GM12878 (cell line): ENCODE results near the gene SKIDA1. TPM values are rescaled to one million over a fixed set of nuclear protein-coding genes. Genes with fewer than 3 reads are reported as not detected.
"Not testable (repeated sequence)": the region's sequence is repeated elsewhere in the genome, so short reads cannot be mapped to it uniquely, and the experiment has no call there.

Experiments used
- ATAC-seq: fragments of 200-7000 bp; cut with Tn5 transposase; 3 replicates; pipeline ENCODE4 v1.9.1; 2020; ENCODE audit warnings: mild to moderate bottlenecking, moderate library complexity
- BruUV-seq: library from RNA; stranded (reverse); fragments of 400-500 nt; replicated peaks from 2 replicates; lab custom pipeline; 2021; lab: Mats Ljungman, UMichigan
- CTCF ChIA-PET: fragments of 300-600 bp; sonication (Branson Sonifier 250); formaldehyde crosslinking; extraction: SDS; loops from one replicate; lab custom pipeline; 2021; ENCODE audit warnings: inconsistent platforms; lab: Yijun Ruan, JAX
- POLR2A ChIA-PET: fragments of 350-600 bp; formaldehyde crosslinking; extraction: SDS; loops from one replicate; lab custom pipeline; 2021; ENCODE audit warnings: inconsistent platforms; lab: Charles Lee
- RAD21 ChIA-PET: fragments of 300-600 bp; sonication (Branson Sonifier 250); formaldehyde crosslinking; loops from one replicate; lab custom pipeline; 2023; ENCODE audit warnings: antibody characterized with exemption; ENCODE audit not compliant: unreplicated experiment; lab: Charles Lee
- SMC1A ChIA-PET: fragments of 300-600 bp; sonication (Branson Sonifier 250); formaldehyde crosslinking; loops from one replicate; lab custom pipeline; 2023; ENCODE audit not compliant: unreplicated experiment, uncharacterized antibody; lab: Charles Lee
- DNase-seq: peaks from one replicate; pipeline ENCODE4 v3.0.0-alpha.2; 2011; ENCODE audit warnings: low read depth, low spot score
- FAIRE-seq: peaks from 3 replicates; lab custom pipeline; 2011; peaks lifted over from hg19 to GRCh38; lab: Jason Lieb, UNC
- H2AFZ ChIP-seq: 2 replicates; pipeline ENCODE4 v1.6.0; 2011; ENCODE audit warnings: low read depth, low read length, control low read depth; ENCODE audit not compliant: control insufficient read depth
- H3K27ac ChIP-seq: 2 replicates; pipeline ENCODE4 v1.5.1; 2011; ENCODE audit warnings: control low read depth; ENCODE audit not compliant: control insufficient read depth, insufficient read depth
- H3K27me3 ChIP-seq, 2 experiments: replicated peaks in 1 of 2; 2 replicates each; pipeline versions ENCODE4 v1.6.0 to v1.6.1; 2011; ENCODE audit warnings: low read length in 1 of 2; ENCODE audit not compliant: control insufficient read depth in 2 of 2, insufficient read depth in 2 of 2
- H3K36me3 ChIP-seq, 2 experiments: 2 replicates each; pipeline ENCODE4 v1.5.1; 2011; ENCODE audit warnings: low read length in 1 of 2; ENCODE audit not compliant: control insufficient read depth in 2 of 2, insufficient read depth in 2 of 2
- H3K4me1 ChIP-seq: 2 replicates; pipeline ENCODE4 v1.6.1; 2011; ENCODE audit warnings: mild to moderate bottlenecking, low read length, moderate library complexity, mixed read lengths; ENCODE audit not compliant: control insufficient read depth, insufficient read depth
- H3K4me2 ChIP-seq: 2 replicates; pipeline ENCODE4 v1.6.0; 2011; ENCODE audit warnings: control low read depth; ENCODE audit not compliant: control insufficient read depth, insufficient read depth
- H3K4me3 ChIP-seq: fragments of 200-600 bp; sonication (generic); 2 replicates; pipeline ENCODE4 v1.5.1; 2016
- H3K79me2 ChIP-seq: 2 replicates; pipeline ENCODE4 v1.6.0; 2011; ENCODE audit warnings: low read length; ENCODE audit not compliant: control insufficient read depth, insufficient read depth
- H3K9ac ChIP-seq: 2 replicates; pipeline ENCODE4 v1.8.0; 2011; ENCODE audit warnings: low read length, control low read depth, mixed read lengths; ENCODE audit not compliant: control insufficient read depth, insufficient read depth
- H3K9me3 ChIP-seq: replicated peaks from 3 replicates; pipeline ENCODE4 v1.5.1; 2011; ENCODE audit warnings: mild to moderate bottlenecking, low read length; ENCODE audit not compliant: control insufficient read depth, insufficient read depth
- H4K20me1 ChIP-seq: 2 replicates; pipeline ENCODE4 v1.6.0; 2011; ENCODE audit not compliant: control insufficient read depth, insufficient read depth
- HDAC6 ChIP-seq: fragments of 200-600 bp; sonication (generic); IDR thresholded peaks from one replicate; pipeline ENCODE4 v1.8.0; 2017; ENCODE audit warnings: antibody characterized with exemption; ENCODE audit not compliant: unreplicated experiment
- WGBS: methylation state at CpG from one replicate; pipeline ENCODE4 v1.1.6; 2016; ENCODE audit warnings: low lambda C conversion rate; ENCODE audit not compliant: insufficient replicate concordance, insufficient coverage; ENCODE audit errors: missing lambda C conversion rate; 5-methylcytosine and 5-hydroxymethylcytosine counted together
- in situ Hi-C: fragments of 300-500 bp; cut with MboI; formaldehyde crosslinking; loops from 9 replicates; pipeline ENCODE4 v1.14.3; 2018; ENCODE audit warnings: mixed read lengths
- intact Hi-C: fragments of 100-400 bp; cut with micrococcal nuclease; formaldehyde crosslinking; loops from one replicate; pipeline ENCODE4 v1.14.2; 2022; ENCODE audit not compliant: unreplicated experiment
- polyA plus RNA-seq, 11 experiments: library from polyadenylated mRNA; depleted of rRNA in 4 of 11; unstranded in 6 of 11; stranded (reverse) in 5 of 11; fragments of >200 nt; fragmentation: Nextera tagmentation in 4 of 11; fragmentation: Illumina TruSeq in 1 of 11; extraction: Ambion mirVana in 4 of 11; extraction: Trizol in 1 of 11; gene quantifications; 1 replicate in 1 of 11; 2 replicates in 10 of 11; pipeline versions ENCODE4 v1.2.1 to v1.2.3, GENCODE V29; 2011 to 2016; ENCODE audit warnings: inconsistent platforms in 2 of 11, missing spikeins in 2 of 11, low read depth in 1 of 11
- total RNA-seq, 4 experiments: library from RNA; depleted of rRNA in 3 of 4; stranded (reverse); fragments of >200 nt in 3 of 4; fragmentation: Illumina TruSeq in 1 of 4; extraction: Trizol in 1 of 4; gene quantifications; 2 replicates each; pipeline versions ENCODE4 v1.2.1 to v1.2.3, GENCODE V29; 2013 to 2021
- TF ChIP-seq, protein P1 (sequence below): fragments of 450-650 bp; formaldehyde crosslinking; IDR thresholded peaks from 2 replicates; pipeline ENCODE4 v1.4.0; 2022; ENCODE audit warnings: mild to moderate bottlenecking, moderate library complexity

SKIDA1 gene
- total and polyA plus RNA-seq, 10 of the 15 experiments (the other 5 are each of a cell fraction or from before 2014, with no cell fraction given): 0.05 to 0.90 (median 0.28) TPM

DNA sequence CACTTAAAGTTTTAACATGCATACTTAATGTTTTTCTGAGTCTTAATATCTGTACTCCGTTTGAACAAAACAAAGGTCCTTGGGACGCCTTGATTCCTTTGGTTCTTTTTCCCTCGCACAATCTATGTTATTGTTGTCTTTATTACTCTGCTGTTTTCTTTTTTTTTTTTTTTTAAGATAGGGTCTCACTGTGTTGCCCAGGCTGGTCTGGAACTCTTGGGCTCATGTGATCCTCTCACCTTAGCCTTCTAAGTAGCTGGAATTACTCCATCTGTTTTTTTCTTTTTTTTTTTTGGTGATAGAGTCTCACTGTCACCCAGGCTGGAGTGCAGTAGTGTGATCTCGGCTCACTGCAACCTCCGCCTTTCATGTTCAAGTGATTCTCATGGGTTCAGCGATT lies 21.8 kb upstream of the SKIDA1 start (continued):
- TF ChIP-seq, protein P1, sequence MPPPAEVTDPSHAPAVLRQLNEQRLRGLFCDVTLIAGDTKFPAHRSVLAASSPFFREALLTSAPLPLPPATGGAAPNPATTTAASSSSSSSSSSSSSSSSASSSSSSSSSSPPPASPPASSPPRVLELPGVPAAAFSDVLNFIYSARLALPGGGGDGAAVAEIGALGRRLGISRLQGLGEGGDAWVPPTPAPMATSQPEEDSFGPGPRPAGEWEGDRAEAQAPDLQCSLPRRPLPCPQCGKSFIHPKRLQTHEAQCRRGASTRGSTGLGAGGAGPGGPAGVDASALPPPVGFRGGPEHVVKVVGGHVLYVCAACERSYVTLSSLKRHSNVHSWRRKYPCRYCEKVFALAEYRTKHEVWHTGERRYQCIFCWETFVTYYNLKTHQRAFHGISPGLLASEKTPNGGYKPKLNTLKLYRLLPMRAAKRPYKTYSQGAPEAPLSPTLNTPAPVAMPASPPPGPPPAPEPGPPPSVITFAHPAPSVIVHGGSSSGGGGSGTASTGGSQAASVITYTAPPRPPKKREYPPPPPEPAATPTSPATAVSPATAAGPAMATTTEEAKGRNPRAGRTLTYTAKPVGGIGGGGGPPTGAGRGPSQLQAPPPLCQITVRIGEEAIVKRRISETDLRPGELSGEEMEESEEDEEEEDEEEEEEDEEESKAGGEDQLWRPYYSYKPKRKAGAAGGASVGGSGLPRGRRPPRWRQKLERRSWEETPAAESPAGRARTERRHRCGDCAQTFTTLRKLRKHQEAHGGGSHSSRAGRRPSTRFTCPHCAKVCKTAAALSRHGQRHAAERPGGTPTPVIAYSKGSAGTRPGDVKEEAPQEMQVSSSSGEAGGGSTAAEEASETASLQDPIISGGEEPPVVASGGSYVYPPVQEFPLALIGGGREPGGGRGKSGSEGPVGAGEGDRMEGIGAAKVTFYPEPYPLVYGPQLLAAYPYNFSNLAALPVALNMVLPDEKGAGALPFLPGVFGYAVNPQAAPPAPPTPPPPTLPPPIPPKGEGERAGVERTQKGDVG (CRISPR knock-in tag): no peak
- no peak for TF ChIP-seq HDAC6

DNA sequence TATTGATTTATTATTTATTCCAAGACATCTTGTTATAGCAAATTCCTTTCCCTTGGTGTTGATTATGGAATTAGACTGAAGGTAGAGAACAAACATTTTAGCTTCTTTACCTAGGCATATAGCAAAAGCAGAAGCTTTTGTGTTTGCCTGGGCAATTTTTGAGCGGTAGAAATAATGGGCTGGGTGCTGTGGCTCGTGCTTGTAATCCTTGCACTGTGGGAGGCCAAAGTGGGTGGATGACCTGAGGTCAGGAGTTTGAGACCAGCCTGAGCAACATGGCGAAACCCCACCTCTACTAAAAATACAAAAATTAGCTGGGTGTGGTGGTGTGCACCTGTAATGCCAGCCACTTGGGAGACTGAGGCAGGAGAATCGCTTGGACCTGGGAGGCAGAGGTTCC lies 15.2 kb upstream of the SKIDA1 start:
- in situ Hi-C loops, H3K4me1 ChIP-seq, ATAC-seq, RAD21 ChIA-PET, H3K9me3 ChIP-seq, intact Hi-C loops, DNase-seq, FAIRE-seq, H3K27me3 ChIP-seq, H3K27ac ChIP-seq, H3K4me3 ChIP-seq, H3K4me2 ChIP-seq, H2AFZ ChIP-seq, H4K20me1 ChIP-seq, BruUV-seq, H3K9ac ChIP-seq: not testable (repeated sequence)
- Histone ChIP-seq H3K36me3 (peaks cover 5 to 35% of the 10 kb centered on the region in 2 experiments), H3K79me2 (peaks cover 16% of the 10 kb centered on the region)
- CTCF ChIA-PET: interaction anchor here (1.1 kb wide), 1 partner anchor 34 kb away, joined by 3 read pairs; no protein-coding TSS in a partner anchor
- 100% methylated on average over 4 of the region's 4 CpGs for WGBS
- SMC1A ChIA-PET: interaction anchor here (0.6 kb wide), 1 partner anchor 1676 kb away, joined by 6 read pairs; no protein-coding TSS in a partner anchor
- POLR2A ChIA-PET: interaction anchor here (0.6 kb wide), 1 partner anchor 407 kb away, joined by 3 read pairs; no protein-coding TSS in a partner anchor
